ENCODE results near the gene ING4. TPM values are rescaled to one million over a fixed set of nuclear protein-coding genes. Genes with fewer than 3 reads are reported as not detected.

The ING4 gene
- total RNA-seq, 1 experiment from 2014 or later, result 23.8 TPM

DNA sequence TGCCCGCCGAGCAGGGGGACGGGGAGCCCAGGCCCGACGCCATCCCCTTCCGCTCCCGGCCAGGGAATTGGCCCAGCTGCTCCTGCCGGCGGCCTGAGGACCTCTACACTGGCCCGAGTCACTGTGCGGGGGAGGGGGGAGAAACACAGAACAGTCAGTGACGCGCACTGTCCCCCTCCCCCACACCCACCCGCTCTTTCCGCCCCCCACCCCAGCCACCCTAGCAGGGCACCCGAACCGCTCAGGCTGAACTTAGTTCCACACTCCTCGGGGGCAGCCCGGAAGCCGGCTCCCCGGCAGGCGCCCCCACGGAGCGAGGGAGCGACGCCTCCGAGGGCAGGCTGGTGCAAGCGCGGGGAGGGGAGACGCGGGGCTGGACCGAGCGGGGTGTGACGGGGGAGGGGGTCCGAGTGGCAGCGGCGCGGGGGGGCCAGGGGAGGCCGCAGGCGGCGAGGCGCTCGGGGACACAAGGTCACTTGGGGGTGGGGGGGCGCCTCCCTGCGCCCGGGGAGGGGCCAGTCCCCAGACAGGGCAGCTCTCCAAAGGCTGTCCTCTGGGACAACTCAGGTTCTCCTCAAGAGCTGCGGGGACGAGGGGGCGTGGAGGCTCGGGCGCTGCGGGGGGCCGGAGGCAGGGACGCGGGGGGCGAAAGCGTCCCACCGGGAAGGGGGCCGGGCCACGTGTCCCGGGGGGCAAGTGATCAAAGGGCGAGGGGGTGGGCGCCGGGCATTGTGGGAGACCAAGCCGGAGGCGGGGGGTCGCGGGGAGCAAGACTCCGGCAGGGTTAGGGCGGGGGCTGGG, 56.4 kb downstream of the ING4 start:
- H3K27me3 ChIP-seq (ENCODE audit: low read length), result no peaks in the 10 kb centered on the region
- peak overlapping the region; percentile 40 for H3K27ac ChIP-seq (ENCODE audit: low read length)
- H4K20me1 ChIP-seq (ENCODE audit: low read length), result peaks cover 31% of the 10 kb centered on the region
- peak overlapping the region; percentile 94 for H3K4me3 ChIP-seq (ENCODE audit: low read length)
- H3K9me3 ChIP-seq (ENCODE audit: low read length), result no peaks in the 10 kb centered on the region
- CTCF ChIA-PET, result no interaction called here
- H3K79me2 ChIP-seq (ENCODE audit: low read length), result peaks cover 56% of the 10 kb centered on the region
- peaks cover 27% of the 10 kb centered on the region for H3K4me1 ChIP-seq (ENCODE audit: insufficient read depth, low read length)
- peaks cover 13% of the 10 kb centered on the region for H3K36me3 ChIP-seq (ENCODE audit: low read depth, low read length)
- peak overlapping the region; percentile 78 for H3K9ac ChIP-seq (ENCODE audit: low read length)
- no peaks in the 10 kb centered on the region for H3K9me2 ChIP-seq (replicated peaks; ENCODE audit: low read length)
- DNase-seq, result no peak
- no TSS peak for BruUV-seq (replicated peaks)
- peak; percentile 29 for ATAC-seq
- TF ChIP-seq EZH2 (IDR thresholded peaks at IDR 0.05; ENCODE audit: low read length, unreplicated experiment) (no peak), EZH2phosphoT487 (IDR thresholded peaks at IDR 0.05; ENCODE audit: borderline replicate concordance, low read length) (no peak)
- TF ChIP-seq, protein P1, sequence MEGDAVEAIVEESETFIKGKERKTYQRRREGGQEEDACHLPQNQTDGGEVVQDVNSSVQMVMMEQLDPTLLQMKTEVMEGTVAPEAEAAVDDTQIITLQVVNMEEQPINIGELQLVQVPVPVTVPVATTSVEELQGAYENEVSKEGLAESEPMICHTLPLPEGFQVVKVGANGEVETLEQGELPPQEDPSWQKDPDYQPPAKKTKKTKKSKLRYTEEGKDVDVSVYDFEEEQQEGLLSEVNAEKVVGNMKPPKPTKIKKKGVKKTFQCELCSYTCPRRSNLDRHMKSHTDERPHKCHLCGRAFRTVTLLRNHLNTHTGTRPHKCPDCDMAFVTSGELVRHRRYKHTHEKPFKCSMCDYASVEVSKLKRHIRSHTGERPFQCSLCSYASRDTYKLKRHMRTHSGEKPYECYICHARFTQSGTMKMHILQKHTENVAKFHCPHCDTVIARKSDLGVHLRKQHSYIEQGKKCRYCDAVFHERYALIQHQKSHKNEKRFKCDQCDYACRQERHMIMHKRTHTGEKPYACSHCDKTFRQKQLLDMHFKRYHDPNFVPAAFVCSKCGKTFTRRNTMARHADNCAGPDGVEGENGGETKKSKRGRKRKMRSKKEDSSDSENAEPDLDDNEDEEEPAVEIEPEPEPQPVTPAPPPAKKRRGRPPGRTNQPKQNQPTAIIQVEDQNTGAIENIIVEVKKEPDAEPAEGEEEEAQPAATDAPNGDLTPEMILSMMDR (conservative IDR thresholded peaks at IDR 0.05; ENCODE audit: low read depth, low read length), result no peak
- peak overlapping the region; percentile 91 for H3K4me2 ChIP-seq (ENCODE audit: low read length)
- intact Hi-C loops (cut with micrococcal nuclease), result no loop called here
- no peak overlapping the region for H2AFZ ChIP-seq (ENCODE audit: low read length)
- H3F3A ChIP-seq (ENCODE audit: low read length, unreplicated experiment), result no peaks in the 10 kb centered on the region
- POLR2A ChIA-PET (ENCODE audit: unreplicated experiment), result interaction anchor here (1.1 kb wide), 1 partner anchor 72 kb away, joined by 7 read pairs; the partner anchor contains the start of gene GAPDH

DNA sequence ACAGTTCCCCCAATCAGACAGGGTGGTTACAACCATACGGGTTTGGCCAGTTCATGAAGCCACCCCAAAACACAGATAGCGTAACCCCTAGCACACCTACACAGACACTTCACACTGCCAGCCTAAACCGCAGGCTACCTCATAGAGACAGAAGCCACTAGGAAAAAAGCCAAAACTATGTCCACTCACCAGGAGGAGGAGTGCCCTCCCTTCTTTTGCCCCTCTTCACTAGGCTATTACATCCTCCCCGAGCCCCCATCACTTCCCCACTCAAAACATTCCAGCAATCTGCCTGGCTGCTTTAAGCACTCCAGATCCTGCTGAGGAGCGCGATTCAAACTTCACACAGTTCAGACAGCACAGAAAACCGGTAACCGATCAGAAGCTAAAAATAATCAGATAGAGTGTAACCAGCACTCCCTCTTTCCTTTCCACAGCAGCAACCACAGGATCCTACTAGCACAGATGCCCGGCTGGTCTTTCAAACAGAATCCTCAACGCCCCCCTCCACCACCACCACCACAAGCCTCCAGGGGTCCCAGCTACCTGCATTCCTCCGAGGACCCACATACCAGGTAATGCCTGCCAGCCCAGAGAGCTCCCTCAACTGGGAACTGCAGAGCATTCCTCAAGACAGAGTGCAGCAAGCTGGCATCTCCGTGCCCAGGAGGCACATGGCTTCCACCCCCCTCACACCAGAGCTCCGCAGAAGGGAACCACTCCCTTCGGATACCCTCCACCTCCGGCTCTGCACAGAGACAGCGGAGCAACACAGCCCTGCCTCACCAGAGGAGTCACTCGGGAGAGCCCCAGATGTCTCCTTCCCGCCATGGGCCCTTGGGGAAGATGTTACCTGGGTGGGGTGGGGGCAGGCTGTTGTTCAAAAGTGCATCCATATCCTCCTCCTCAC, 57.2 kb downstream of the ING4 start:
- no peak overlapping the region for H2AFZ ChIP-seq (ENCODE audit: low read length)
- peaks cover 31% of the 10 kb centered on the region for H4K20me1 ChIP-seq (ENCODE audit: low read length)
- intact Hi-C loops (cut with micrococcal nuclease), result no loop called here

More for the DNA sequence above, 57.2 kb downstream of the ING4 start:
- POLR2A ChIA-PET (ENCODE audit: unreplicated experiment), result interaction anchor here (1.1 kb wide), 1 partner anchor 71 kb away, joined by 7 read pairs; the partner anchor contains the start of gene GAPDH
- Histone ChIP-seq H3K4me1 (ENCODE audit: insufficient read depth, low read length) (peaks cover 27% of the 10 kb centered on the region), H3K79me2 (ENCODE audit: low read length) (peaks cover 65% of the 10 kb centered on the region), H3K27ac (ENCODE audit: low read length) (peak overlapping the region; percentile 40), H3K4me3 (ENCODE audit: low read length) (peak overlapping the region; percentile 94), H3K4me2 (ENCODE audit: low read length) (peak overlapping the region; percentile 91), H3K9me3 (ENCODE audit: low read length) (no peaks in the 10 kb centered on the region), H3K27me3 (ENCODE audit: low read length) (no peaks in the 10 kb centered on the region), H3K36me3 (ENCODE audit: low read depth, low read length) (peaks cover 21% of the 10 kb centered on the region), H3F3A (ENCODE audit: low read length, unreplicated experiment) (no peaks in the 10 kb centered on the region), H3K9me2 (replicated peaks; ENCODE audit: low read length) (no peaks in the 10 kb centered on the region), H3K9ac (ENCODE audit: low read length) (peak overlapping the region; percentile 78)
- TF ChIP-seq EZH2 (IDR thresholded peaks at IDR 0.05; ENCODE audit: low read length, unreplicated experiment) (no peak), EZH2phosphoT487 (IDR thresholded peaks at IDR 0.05; ENCODE audit: borderline replicate concordance, low read length) (no peak)
- TF ChIP-seq, protein P1 (conservative IDR thresholded peaks at IDR 0.05; ENCODE audit: low read depth, low read length), result no peak
- CTCF ChIA-PET, result interaction anchor here (0.6 kb wide), 1 partner anchor 83 kb away, joined by 12 read pairs; the partner anchor contains the start of gene ZNF384
- DNase-seq, result peak; percentile 51
- BruUV-seq (replicated peaks), result TSS peak; percentile 34
- ATAC-seq, result peak; percentile 33

All from PC-3 (cell line).